ENCODE data around the gene SRPK2. TPM values are rescaled to one million over a fixed set of nuclear protein-coding genes. Genes with fewer than 3 reads are reported as not detected.

The SRPK2 gene
- total and polyA plus RNA-seq, 2 of the 8 experiments (the other 6 are each of a cell fraction or from before 2014, with no cell fraction given), result 10.0 to 47.1 TPM

DNA sequence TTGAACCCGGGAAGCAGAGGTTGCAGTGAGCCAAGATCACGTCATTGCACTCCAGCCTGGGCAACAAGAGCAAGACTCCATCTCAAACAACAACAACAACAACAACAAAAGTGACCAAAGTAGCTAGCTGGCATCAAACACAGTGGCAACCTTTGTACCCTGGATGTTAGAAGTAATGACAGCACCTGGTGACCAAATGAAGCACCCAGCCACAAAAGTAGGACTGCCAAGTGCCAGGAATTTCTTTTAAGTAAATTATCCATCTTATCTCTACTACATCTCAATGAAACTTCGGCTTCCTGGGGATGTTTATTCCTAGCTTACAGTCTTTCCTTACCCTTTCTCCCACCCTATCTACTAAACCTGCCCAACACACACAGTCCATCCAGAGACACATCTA is 18.8 kb downstream of the SRPK2 start:
- no peak overlapping the region for H4K8ac ChIP-seq (ENCODE audit: extremely low read depth, insufficient read depth, low read length)
- no peak overlapping the region for H4K5ac ChIP-seq (ENCODE audit: insufficient read length, low read depth, low read length)
- H2BK15ac ChIP-seq (ENCODE audit: low read length), result no peak overlapping the region
- H3K18ac ChIP-seq (ENCODE audit: extremely low read depth, low read length), result no peak overlapping the region
- H3K79me2 ChIP-seq (ENCODE audit: control insufficient read depth in 1 of 2, insufficient read depth in 2 of 2, low read length in 2 of 2), result peaks cover 0 to 85% of the 10 kb centered on the region in 2 experiments; a peak in 2 of 4 replicates
- no peaks in the 10 kb centered on the region for H3K23me2 ChIP-seq (ENCODE audit: low read depth, low read length)
- DNase-seq (ENCODE audit: low read depth in 1 of 2, low spot score in 2 of 2) (no peak), FAIRE-seq (no peak)
- H4K91ac ChIP-seq (replicated peaks; ENCODE audit: insufficient read length, low read length), result no peak overlapping the region
- H2BK12ac ChIP-seq (ENCODE audit: low read depth, low read length), result no peak overlapping the region
- no peak overlapping the region for H3K4ac ChIP-seq (replicated peaks; ENCODE audit: insufficient read length, low read depth, low read length)
- no peaks in the 10 kb centered on the region for H3K27me3 ChIP-seq (replicated peaks in 1 of 4; ENCODE audit: control insufficient read depth in 3 of 4, extremely low read depth in 1 of 4, insufficient read depth in 3 of 4, low read length in 3 of 4)
- no peaks in the 10 kb centered on the region for H3K9me3 ChIP-seq (ENCODE audit: insufficient read depth in 2 of 2, low read depth in 1 of 2, low read length in 1 of 2)
- H2AK5ac ChIP-seq (ENCODE audit: low read depth, low read length), result no peak overlapping the region
- H3K79me1 ChIP-seq (ENCODE audit: low read depth, low read length), result peaks cover 2% of the 10 kb centered on the region; the same call in 1 of the 2 replicates
- H2BK20ac ChIP-seq (ENCODE audit: low read length), result no peak overlapping the region
- no peak overlapping the region for H2BK120ac ChIP-seq (replicated peaks; ENCODE audit: low read depth, low read length)
- H2BK5ac ChIP-seq (ENCODE audit: low read depth, low read length), result no peak overlapping the region
- 0% methylated on average over 1 of the region's 3 CpGs; no CpG with 5 or more reads in 1 of the 2 experiments for WGBS, 2 experiments (ENCODE audit: extremely low coverage in 1 of 2, insufficient coverage in 1 of 2, insufficient read length in 1 of 2, insufficient replicate concordance in 2 of 2, low coverage in 1 of 2, low lambda C conversion rate in 2 of 2, missing lambda C conversion rate in 1 of 2)
- H3K9ac ChIP-seq (replicated peaks in 1 of 4; ENCODE audit: extremely low read depth in 1 of 4, low read depth in 3 of 4, low read length in 3 of 4), result no peak overlapping the region; a peak in 1 of 7 replicates
- TF ChIP-seq POU5F1 (IDR thresholded peaks at IDR 0.05; ENCODE audit: low read depth, low read length), result no peak
- no peak for TF ChIP-seq BRCA1 (IDR thresholded peaks at IDR 0.05; ENCODE audit: low read depth, low read length)
- no peak for TF ChIP-seq E2F6 (IDR thresholded peaks at IDR 0.05)
- no peak for TF ChIP-seq SRF (IDR thresholded peaks at IDR 0.05; ENCODE audit: low read depth, low read length)
- no peak for TF ChIP-seq CHD1 (IDR thresholded peaks at IDR 0.05; ENCODE audit: low read depth, low read length)
- TF ChIP-seq ZNF274 (IDR thresholded peaks at IDR 0.05; ENCODE audit: borderline replicate concordance, extremely low read depth, low read length), result no peak
- ChIA-PET CTCF (ENCODE audit: partially characterized antibody) (interaction anchor here (1.1 kb wide), 1 partner anchor 162 kb away, joined by 5 read pairs; the partner anchor contains the start of gene RINT1), POLR2A (ENCODE audit: partially characterized antibody) (no interaction called here)
- no peak overlapping the region for H2AFZ ChIP-seq (ENCODE audit: low read length)
- H3K56ac ChIP-seq (replicated peaks; ENCODE audit: insufficient read length, low read depth, low read length), result no peak overlapping the region
- H3K4me3 ChIP-seq (ENCODE audit: extremely low read depth in 1 of 4, insufficient read depth in 2 of 4, low read depth in 3 of 4, low read length in 4 of 4), result no peak overlapping the region
- H3K27ac ChIP-seq (ENCODE audit: low read depth, low read length), result no peak overlapping the region
- no peak overlapping the region for H3K23ac ChIP-seq (ENCODE audit: insufficient read length)
- peaks cover 2 to 4% of the 10 kb centered on the region in 2 experiments for H4K20me1 ChIP-seq (replicated peaks in 1 of 2; ENCODE audit: control insufficient read depth in 1 of 2, insufficient read depth in 2 of 2, low read length in 2 of 2)
- H3K4me2 ChIP-seq (ENCODE audit: insufficient read depth in 1 of 2, low read depth in 2 of 2, low read length in 2 of 2), result no peak overlapping the region
- no peak overlapping the region for H3K14ac ChIP-seq (ENCODE audit: insufficient read length)
- H3K4me1 ChIP-seq (replicated peaks in 1 of 4; ENCODE audit: control insufficient read depth in 3 of 4, insufficient read depth in 4 of 4, low read length in 3 of 4), result no peaks in the 10 kb centered on the region
- no peaks in the 10 kb centered on the region for H3K36me3 ChIP-seq (ENCODE audit: control insufficient read depth in 2 of 4, insufficient read depth in 4 of 4, low read length in 3 of 4)
